HG02759 (cell line): ENCODE data around the gene IRAK1BP1.
"Not testable (repeated sequence)": the region's sequence is repeated elsewhere in the genome, so short reads cannot be mapped to it uniquely, and the experiment has no call there.

Source experiments
- ATAC-seq: cut with Tn5 transposase; IDR thresholded peaks from one replicate; pipeline ENCODE4 v1.9.1; 2021; ENCODE audit warnings: mild to moderate bottlenecking, moderate library complexity; ENCODE audit not compliant: unreplicated experiment

The IRAK1BP1 gene, protein sequence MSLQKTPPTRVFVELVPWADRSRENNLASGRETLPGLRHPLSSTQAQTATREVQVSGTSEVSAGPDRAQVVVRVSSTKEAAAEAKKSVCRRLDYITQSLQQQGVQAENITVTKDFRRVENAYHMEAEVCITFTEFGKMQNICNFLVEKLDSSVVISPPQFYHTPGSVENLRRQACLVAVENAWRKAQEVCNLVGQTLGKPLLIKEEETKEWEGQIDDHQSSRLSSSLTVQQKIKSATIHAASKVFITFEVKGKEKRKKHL

DNA sequence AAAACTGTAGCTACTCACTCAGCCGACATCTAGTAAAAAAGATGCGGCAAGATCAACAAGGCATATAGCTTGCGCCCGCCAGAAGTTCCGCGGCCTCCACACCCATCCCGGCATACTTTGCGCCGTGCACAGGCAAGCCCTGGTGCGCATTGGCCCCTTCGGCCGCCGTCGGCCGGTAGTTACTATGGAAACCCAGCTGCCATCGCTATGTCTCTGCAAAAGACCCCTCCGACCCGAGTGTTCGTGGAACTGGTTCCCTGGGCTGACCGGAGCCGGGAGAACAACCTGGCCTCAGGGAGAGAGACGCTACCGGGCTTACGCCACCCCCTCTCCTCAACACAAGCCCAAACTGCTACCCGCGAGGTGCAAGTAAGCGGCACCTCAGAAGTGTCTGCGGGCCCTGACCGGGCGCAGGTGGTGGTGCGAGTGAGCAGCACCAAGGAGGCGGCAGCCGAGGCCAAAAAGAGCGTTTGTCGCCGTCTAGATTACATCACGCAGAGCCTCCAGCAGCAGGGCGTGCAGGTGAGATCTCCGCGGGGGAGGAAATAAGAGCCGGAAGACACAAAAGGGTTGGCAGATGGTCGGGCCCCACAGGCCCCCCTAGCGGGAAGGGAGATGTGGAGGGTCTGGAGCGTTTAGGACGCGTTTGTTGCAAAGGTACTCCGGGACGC lies at the start of gene IRAK1BP1:
TSS of gene IRAK1BP1 (plus strand) at position 182 of the 671 bp plus-strand sequence. CDS start at position 208, 26 bp downstream.
- ATAC-seq: peak; percentile 98

DNA sequence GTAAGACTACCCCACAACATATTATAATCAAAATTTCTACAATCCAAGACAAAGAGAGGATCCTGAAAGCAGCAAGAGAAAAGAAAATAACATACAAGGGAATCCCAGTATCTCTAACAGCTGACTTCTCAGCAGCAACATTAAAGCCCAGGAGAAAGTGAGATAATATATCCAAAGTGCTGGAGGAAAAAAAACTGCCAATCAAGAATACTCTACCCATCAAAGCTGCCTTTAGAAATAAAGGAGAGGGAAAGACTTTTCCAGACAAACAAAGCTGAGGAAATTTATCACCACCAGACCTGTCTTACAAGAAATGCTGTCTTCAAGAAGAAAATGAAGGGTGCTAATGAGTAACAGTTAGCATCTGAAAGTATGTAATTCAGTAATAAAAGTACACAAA lies 43.3 kb upstream of the IRAK1BP1 start:
- ATAC-seq: no peak

DNA sequence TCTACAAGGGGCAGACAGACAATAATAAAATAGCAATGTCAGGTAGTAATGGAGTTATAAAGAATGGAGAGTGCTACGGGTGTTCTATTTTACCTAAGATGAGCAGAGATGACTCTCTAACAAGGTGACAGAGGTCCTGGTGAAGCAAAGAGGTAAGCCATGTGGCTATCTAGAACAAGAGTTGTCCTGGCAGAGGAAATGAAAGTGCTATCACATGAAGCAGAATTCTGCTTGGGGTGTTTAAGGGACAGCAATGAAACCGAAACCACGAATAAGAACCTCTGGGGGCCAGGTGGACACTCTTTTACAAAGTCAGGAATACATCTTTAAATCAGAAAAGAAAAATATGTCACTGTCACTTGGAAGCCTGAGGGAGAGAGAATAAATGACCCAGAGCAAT lies 37.9 kb upstream of the IRAK1BP1 start:
- ATAC-seq: no peak

DNA sequence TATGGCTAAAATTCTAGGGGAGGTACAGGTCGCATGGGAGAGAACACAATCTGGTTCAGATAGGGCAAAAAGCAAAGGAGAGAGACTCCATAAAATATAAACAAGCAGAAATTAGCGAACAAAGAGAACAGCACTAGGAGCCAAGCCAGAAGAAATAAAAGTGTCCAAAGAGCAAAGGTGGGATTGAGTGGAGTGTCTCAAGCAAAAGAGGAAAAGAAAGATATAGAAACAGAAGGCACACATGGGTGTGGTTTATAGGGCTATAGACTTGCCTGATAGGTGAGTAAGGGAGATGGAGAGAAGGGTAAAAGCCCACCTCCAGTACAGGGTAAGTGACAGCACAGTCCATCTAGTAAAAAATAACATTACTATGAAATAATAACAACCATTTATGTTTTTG lies 36.5 kb upstream of the IRAK1BP1 start:
- ATAC-seq: no peak

DNA sequence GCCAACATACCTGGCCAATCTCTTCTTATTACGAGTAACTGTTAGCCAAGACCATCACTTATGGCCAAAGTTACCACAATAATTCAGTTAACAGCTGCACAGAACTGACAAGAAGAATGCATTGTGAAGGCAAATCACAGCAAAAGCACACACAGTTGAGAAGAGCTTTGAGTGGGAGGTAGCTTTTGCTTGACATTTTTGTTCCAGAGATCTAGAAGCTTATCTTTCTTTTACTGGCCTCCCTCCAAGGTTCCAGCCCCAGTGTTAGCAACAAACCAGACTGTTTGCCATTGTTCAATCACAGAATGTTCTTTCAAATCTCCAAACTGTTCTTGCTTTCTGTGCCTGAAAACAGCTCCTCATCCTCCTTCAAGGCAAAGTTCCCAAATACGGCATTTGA lies 35.9 kb upstream of the IRAK1BP1 start:
- ATAC-seq: no peak

DNA sequence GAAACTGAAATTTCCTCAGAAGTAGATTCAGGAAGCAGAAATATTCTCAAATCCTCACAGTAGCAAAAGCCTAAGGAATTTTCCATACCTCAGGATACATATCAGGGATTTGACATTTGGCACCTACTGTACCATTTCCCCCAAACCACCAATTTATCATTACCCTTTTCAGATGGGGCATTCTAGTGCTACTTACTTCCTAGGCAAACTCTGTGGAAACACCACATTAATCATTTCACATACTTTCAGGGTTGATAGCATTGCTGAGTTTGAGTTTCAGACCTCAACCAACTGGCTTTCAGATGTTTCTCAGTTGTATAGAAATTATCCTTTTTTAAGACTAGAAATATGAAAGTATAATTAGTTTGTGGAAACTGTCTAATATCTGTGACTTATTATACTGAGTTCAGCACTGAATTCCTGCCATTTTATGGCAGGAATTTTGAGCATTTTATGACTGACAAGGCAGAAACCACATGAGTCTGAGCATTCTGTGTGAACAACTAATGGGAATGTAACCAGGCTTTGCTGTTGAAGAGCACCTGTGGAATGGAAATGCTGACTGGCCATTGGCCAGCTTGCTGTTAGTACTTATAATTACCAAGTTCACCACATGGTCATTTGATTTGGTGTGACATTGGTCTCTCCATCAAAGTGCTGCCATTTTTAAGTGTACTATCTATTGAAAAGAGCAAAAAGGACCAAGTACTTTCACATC lies 35.1 kb upstream of the IRAK1BP1 start:
- no peak for ATAC-seq

DNA sequence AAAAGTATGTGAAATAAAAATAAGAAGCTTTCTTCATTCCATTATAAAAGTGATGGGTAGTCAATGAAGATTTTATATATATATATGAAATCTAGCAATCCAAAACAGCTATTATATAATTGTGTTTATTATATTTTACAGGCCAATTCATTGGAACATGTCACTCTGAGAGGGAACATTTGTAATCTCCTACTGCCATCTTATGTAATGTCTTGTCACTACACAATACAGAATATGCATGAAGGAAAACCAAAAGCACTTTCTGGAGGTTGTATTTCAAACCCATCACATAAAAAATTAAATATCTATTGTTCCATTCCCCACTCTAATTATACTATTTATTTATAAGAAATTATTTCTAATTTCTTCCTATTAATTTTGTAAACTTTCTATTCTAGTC lies 31.5 kb upstream of the IRAK1BP1 start:
- ATAC-seq: no peak

DNA sequence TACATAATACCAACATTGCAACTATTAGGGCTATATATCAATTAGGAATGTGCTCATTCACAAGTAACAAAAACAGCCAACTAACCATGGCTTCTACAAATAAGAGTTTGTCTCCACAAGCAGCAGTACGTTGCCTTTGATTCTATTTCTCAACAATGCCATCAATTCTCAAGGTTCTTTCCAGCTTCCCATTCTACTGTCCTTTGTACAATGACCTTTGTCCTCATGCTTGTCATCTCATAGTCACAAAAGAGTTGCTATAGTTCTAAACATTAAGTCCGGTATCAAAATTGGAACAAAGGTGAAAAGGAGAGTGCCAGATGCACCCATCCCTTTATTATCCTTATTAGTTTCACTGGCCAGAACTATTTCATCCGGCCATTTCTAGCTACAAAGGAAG lies 30.8 kb upstream of the IRAK1BP1 start:
- no peak for ATAC-seq

DNA sequence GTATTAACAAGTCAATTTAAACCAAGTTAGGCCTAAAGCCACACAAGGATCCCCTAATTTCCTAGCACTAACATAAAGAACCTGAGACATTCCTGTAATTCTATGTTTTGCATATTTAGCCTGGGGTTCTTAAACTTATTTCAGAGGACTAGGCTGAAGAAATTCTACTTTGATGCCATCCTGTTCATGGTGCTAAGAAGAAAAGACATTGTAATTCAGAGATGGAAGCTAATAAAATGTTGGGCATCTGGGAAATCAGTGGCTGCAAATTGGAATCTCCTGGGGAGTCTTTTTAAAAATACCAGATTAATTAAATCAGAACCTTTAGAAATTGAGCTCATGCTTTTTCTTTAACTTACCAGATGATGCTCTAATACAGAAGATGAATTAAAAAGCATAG lies 26.2 kb upstream of the IRAK1BP1 start:
- ATAC-seq: no peak

DNA sequence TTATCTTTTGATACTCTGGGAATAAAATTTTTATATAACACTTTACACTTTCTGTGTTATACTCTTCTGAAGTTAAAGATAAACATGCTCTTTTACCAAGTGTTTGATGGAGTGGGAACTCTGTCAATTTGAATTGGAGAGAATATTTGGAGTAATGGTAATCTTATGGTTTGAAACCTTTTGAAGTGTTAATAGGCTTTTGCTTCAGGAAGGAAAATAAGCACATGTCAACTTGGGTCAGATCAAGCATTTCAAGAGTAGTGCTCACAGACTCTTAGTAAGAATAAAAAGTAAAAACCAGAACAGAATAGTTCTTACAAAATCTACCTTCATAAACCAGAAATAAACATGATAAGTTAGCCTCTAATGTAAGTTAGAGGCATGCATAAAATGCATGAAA lies 24.4 kb upstream of the IRAK1BP1 start:
- no peak for ATAC-seq

DNA sequence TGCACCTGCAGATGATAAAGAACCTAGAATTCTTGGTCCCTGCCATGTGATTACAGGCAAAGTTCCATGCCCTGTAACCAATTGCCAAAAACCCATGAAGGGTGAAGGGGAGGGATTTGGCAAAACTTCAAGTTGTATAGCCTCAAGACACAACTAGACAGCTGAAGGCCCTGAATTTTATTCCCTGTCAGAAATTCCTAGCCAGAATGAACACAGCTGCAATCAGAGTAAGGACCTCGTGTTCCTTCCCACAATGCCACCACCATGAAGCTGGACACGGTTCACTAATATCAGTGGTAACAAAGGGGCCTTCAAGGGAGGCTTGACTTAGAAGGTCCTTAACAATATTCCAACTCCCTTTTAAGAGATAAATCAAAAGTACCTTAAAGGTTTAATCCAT lies 22.5 kb upstream of the IRAK1BP1 start:
- no peak for ATAC-seq

DNA sequence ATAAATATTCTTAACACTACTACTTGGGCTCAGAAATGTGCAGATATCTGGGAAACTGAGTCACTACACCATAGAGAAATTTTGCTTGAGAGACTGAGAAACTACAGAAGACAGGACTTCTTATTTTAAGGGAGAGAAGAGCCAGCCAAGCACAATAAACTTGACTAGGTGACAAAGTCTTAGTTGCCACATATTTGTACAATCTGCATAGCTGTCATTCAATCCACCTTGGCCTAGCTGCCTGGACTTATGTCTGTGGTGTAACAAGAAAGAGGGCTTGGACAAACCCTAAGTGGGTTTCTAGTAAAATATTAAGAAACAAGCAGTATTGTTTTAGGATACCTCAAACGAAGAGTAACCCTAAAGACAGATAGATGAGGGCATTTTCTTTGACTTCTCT lies 21.8 kb upstream of the IRAK1BP1 start:
- ATAC-seq: no peak

DNA sequence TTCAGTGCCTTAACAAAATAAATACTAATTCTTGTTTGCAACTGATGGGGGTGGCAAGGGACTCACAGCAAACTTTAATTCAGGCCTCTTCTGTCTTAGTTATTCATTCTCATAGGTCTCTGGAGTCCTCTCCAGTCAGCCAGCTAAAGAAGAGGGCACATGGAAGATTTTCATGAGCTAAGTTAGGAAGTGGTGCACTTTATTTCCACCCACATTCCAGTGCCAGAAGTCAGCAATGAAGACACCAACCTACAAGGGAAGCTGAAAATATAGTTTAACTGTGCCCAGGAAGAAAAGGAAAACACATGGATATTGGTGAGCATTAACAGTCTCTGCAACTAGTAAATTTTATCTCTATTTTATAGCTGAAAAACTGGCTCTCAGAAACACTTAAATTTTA lies 16.7 kb upstream of the IRAK1BP1 start:
- ATAC-seq: no peak

DNA sequence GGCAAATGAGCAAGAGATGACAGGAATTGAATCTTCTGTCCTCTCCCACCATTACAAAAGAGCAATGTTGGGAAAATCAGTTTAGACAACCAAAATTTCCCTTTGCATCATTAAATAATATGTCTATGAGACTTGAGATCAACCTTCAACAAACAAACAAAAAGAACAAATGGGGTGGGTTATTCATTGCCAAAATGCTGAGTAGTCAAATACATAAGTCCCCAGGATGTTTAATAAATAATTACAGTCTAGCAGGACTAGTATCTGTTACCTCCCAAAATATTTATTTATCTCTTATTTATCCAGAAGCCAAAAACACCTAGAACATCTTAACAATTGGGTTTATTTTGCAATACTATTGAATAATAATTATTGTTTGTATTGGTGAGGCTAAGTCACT lies 16.2 kb upstream of the IRAK1BP1 start:
- no peak for ATAC-seq

DNA sequence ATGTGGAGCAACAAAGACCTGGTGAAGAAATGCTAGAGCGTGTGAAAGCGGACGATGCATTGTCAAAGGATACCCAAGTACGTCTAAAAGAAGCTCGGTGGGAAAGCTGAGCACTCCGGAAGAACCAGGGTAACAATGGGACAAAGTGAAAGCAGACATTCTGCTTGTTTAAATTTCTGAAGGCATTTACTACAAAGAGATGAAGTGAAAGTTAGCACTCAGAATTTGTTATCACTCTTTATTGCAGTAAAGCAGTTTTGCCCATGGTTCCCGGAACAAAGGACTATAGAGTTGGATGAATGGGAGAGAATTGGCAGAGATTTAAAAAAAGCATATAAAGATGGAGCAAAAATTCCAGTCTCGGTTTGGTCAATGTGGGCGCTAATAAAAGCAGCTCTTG lies 12.8 kb upstream of the IRAK1BP1 start:
- no peak for ATAC-seq

DNA sequence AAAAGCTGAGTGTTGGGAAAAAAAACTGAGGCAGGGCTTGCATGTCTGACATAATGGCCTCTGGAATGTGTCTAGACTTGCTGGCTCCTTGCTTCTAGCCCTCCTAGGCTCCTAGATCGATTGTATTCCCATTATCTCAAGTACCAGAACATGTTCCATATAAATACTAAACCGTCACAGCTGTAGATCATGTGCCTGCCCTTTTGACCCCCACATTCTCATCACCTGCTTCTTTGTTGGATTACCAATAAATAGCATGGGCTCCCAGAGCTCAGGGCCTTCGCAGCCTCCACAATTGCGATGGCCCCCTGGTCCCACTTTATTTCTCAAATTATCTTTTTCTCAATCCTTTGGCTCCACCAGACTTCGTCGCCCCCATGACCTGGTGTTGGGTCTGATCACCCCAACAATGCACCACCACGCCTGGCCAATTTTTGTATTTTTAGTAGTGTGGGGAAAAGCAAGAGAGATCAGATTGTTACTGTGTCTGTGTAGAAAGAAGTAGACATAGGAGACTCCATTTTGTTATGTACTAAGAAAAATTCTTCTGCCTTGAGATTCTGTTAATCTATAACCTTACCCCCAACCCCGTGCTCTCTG lies 8.9 kb upstream of the IRAK1BP1 start:
- not testable (repeated sequence) for ATAC-seq

DNA sequence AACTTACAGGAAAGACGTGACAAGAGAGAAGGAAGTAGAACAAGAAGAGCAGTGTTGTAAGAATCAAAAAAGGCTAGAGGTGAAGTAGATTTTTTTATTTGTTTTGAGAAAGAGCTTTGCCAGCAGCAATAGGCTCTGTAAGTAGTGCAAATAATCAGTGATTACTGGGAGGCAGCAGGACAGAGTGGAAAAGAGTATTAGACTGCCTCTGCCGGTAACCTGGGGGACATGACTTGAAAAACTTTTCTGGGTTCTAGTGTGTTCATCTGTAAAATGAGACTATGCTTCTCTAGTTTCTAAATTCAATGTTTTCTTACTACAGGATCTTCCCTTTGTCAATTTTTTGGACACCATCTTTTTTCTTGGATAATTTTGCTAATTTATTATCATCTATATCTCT lies 5.8 kb upstream of the IRAK1BP1 start:
- peak; percentile 58 for ATAC-seq

DNA sequence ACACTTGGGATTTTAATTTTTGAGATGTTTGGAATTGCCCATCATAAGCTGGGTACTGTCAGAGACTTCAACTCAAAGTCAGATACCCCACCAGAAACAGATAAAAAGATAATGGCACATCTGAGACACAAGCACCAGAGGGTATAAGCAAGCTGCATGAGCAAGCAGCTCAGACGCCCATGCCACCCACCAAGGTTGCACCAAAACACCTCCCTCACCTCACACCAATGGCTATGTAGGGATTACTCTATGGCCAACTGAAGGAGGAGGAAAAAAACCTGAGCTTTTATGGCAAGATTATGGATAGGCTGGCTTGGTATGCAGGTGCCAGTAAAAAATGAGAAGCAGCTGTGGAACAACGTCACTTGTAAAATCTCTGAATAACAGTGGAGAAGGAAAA lies 3.8 kb upstream of the IRAK1BP1 start:
- ATAC-seq: no peak

DNA sequence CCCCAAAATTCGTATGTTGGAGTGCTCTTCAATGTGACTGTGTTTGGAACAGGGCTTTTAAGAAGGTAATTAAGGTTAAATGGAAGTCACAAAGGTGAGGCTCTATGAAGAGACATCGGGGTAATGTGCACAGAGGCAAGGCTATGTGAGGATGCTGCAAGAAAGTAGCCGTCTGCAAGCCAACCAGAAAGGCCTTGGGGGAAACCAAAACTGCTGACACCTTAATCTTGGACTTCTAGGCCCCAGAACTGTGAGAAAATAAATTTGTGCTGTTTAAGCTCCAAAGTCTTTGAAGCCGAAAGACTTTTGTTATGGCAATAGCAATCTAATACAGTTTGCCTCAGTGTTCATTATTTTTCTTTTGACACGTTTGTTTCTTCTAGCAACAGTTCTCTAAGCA lies 2.4 kb upstream of the IRAK1BP1 start:
- no peak for ATAC-seq

DNA sequence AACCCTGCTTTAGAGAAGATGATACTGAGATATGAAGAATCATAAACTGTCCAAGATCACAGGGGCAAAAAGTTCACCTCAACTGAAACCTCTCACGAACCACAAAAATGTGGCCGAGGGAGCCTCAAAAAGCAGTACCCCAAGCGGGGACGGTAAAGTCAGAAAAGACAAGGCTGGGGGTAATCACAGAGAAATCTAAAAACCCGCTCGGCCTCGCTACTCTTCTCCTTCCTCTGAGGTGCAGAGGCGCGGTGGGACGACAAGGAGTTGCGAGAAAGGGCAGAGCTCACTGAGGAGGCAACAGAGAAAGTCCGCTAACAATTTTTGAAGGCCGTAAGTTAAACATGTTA lies 356 bp upstream of the IRAK1BP1 start:
- peak; percentile 39 for ATAC-seq

DNA sequence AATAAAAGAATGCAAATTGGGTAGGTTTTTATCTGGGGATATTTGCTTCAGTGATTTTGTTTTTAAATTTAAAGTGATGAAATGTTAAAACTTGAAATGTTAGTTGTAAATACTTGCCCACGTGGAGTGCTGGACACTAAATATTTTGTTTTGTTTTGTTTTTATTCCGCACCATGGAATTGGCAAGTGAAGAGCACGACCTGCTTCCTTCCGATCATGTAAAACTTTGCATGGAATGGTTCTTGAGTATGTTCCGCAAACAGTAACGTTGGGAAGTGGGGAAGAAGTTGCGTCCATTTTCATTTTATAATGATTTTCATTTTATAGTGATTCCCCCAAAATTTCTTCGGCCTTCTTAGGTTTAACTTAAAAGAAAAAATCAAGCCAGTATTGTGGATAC lies 765 bp downstream of the IRAK1BP1 start:
- no peak for ATAC-seq

DNA sequence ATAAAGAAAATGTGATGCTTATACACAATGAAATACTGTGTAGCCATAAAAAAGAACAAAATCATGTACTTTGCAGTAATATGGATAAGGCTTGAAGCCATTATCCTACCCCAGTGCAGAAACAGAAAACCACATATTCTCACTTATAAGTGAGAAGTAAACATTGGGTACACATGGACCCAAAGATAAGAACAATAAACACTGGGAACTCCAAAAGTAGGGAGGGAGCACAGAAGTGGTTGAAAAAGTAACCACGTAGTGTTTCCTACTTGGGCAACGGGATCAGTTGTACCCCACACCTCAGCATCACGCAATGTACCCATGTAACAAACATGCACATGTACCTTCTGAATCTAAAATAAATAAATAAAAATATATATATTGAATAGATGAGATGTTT lies 8.2 kb downstream of the IRAK1BP1 start:
- ATAC-seq: no peak
